Measurements from ENCODE around the gene KMT2B.

Gene KMT2B

GRCh38 chr19:35780717-35781116, 62.9 kb downstream of the KMT2B start:
- no peak for DNase-seq (ENCODE audit: low spot score)

- DNase-seq (ENCODE audit: low spot score) = no peak
These were observed 63.8 kb downstream of the KMT2B start for GRCh38 chr19:35781650-35782049.

- DNase-seq (ENCODE audit: low spot score) = no peak
These were observed 64.8 kb downstream of the KMT2B start for GRCh38 chr19:35782589-35782988.

- DNase-seq (ENCODE audit: low spot score) = no peak
These were observed 65.9 kb downstream of the KMT2B start for GRCh38 chr19:35783469-35784434.

- DNase-seq (ENCODE audit: low spot score) = no peak
These were observed 66.9 kb downstream of the KMT2B start for GRCh38 chr19:35784503-35785338.

- no peak for DNase-seq (ENCODE audit: low spot score)
These were observed 67.5 kb downstream of the KMT2B start for GRCh38 chr19:35785339-35785627.

- no peak for DNase-seq (ENCODE audit: low spot score)
These were observed 68.7 kb downstream of the KMT2B start for GRCh38 chr19:35786299-35787160.

- no peak for DNase-seq (ENCODE audit: low spot score)
These were observed 69.5 kb downstream of the KMT2B start for GRCh38 chr19:35787227-35787799.
